GM21528 (cell line): ENCODE results near the gene DOP1B.
A peak's percentile ranks its signal among the peaks of the same experiment; 100 is the strongest.
"Not testable (repeated sequence)": the region's sequence is repeated elsewhere in the genome, so short reads cannot be mapped to it uniquely, and the experiment has no call there.

Experiments used
- ATAC-seq: cut with Tn5 transposase; IDR thresholded peaks from one replicate; pipeline ENCODE4 v1.9.1; 2021; ENCODE audit warnings: mild to moderate bottlenecking, moderate library complexity; ENCODE audit not compliant: unreplicated experiment, low FRiP score

DOP1B gene, protein sequence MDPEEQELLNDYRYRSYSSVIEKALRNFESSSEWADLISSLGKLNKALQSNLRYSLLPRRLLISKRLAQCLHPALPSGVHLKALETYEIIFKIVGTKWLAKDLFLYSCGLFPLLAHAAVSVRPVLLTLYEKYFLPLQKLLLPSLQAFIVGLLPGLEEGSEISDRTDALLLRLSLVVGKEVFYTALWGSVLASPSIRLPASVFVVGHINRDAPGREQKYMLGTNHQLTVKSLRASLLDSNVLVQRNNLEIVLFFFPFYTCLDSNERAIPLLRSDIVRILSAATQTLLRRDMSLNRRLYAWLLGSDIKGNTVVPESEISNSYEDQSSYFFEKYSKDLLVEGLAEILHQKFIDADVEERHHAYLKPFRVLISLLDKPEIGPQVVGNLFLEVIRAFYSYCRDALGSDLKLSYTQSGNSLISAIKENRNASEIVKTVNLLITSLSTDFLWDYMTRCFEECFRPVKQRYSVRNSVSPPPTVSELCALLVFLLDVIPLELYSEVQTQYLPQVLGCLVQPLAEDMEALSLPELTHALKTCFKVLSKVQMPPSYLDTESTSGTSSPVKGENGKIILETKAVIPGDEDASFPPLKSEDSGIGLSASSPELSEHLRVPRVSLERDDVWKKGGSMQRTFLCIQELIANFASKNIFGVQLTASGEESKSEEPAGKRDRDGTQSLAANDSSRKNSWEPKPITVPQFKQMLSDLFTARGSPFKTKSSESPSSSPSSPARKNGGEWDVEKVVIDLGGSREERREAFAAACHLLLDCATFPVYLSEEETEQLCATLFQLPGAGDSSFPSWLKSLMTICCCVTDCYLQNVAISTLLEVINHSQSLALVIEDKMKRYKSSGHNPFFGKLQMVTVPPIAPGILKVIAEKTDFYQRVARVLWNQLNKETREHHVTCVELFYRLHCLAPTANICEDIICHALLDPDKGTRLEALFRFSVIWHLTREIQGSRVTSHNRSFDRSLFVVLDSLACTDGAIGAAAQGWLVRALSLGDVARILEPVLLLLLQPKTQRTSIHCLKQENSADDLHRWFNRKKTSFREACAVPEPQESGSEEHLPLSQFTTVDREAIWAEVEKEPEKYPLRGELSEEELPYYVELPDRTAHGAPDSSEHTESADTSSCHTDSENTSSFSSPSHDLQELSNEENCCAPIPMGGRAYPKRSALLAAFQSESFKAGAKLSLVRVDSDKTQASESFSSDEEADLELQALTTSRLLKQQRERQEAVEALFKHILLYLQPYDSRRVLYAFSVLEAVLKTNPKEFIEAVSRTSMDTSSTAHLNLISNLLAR (N-terminal part only)

DNA sequence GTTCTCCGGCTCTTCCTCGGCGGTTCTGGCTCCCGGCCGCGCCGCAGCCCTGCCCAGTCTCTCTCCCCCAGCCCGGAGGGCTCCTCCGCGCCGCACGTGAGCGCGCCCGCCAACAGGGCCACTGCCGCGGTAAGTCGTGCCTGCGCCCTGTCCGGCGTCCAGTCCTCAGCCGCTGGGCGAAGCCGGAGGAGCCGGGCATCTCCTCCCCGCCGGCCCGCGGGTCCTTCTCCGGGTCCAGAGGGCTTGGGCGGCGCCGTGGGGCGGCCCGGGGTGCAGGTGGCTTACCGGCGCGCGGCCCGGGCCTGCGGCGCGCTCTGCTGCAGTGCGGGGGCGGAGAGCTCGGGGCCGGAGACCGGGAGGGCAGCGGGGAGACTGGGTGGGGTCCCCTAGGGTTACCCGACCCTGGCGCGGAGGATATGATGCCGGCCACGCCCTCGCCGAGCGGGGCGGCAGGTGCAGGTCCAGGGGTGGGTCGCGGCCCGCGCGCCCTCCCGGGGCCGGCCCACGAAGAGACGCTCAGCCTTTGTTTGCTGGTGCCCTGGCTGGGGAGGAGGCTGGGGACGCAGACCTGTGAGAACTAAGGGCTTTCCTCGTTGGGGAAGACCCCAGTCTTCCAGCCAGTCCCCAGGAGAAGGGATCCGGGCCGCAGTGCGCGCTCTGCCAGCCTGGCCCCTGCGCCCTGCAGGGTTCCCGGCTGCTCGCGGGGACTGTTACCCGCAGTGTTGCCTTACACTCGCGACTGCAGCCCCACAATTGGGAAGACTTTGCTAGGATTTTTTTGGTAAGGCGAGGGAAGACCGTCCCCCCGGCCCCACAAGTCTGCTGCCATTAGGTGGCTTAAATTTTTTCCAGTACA lies at the start of gene DOP1B:
Gene DOP1B, plus strand, starts transcription at position 10 of the 856 bp plus-strand sequence. CDS start 7,910 bp downstream, outside the sequence.
- peak; percentile 25 for ATAC-seq

DNA sequence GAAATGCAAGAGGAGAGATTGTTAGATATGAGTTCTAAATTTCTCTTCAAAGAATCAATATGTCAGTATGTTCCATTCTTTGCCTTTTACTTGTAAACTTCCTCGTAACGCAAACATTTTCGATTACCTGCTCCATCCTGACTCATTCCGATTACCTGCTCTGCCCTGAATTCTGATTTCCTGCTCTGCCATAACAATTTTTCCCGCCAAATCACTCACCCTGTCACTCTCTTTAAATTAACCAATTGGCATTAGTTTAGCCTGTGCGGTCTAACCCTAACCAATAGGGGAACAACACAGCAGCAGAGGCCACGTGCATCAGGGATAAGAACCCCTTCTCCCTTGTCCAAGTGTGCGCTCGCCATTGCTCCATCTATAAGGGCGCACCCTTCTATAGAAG lies 46.8 kb upstream of the DOP1B start:
- ATAC-seq: no peak

DNA sequence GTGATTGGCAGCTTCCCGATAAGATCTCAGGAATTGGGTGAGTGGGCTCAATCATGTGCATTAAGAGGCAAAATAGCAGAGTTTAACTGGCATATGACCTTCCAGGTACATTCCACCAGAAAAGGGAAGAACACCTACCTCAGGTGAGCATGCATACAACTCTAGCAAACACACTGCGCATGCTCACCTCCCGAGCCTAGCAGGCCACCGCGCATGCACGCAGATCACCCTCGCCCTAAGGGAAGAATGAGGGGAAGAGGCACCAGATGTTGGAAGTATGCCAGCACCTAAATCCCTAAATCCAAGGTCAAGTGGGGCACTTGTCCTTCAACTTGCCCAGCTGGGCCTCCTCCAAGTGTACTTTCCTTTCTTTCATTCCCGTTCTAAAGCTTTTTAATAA lies 45.4 kb upstream of the DOP1B start:
- no peak for ATAC-seq

DNA sequence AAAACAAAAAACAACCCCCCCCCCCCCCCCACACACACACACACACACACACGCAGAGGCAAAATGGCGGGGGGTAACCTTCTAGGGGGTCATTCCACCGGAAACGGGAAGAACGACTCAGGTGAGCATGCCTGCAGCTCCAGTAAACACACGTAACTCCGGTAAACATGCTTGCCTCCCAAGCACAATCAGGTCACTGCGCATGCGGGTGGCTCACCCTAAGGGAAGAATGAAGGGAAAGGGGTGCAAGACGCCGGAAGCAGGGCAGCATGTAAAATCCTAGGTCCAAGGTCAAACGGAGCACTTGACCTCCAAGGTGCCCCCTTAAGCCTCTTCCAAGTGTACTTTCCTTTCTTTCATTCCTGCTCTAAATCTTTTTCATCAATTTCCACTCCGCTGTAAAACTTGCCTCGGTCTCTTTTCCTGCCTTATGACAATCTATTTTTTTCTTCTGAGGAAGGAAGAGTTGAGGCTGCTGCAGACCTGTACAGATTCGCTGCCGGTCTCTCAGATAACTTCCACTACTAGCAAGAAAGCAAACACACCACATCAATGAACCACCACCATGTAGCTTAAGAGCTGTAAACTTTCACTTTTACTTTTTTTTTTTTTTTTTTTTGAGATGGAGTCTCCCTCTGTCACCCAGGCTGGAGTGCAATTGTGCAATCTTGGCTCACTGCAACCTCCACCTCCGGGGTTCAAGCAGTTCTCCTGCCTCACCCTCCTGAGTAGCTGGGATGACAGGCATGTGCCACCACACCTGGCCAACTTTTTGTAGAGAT lies 42.8 kb upstream of the DOP1B start:
- no peak for ATAC-seq

DNA sequence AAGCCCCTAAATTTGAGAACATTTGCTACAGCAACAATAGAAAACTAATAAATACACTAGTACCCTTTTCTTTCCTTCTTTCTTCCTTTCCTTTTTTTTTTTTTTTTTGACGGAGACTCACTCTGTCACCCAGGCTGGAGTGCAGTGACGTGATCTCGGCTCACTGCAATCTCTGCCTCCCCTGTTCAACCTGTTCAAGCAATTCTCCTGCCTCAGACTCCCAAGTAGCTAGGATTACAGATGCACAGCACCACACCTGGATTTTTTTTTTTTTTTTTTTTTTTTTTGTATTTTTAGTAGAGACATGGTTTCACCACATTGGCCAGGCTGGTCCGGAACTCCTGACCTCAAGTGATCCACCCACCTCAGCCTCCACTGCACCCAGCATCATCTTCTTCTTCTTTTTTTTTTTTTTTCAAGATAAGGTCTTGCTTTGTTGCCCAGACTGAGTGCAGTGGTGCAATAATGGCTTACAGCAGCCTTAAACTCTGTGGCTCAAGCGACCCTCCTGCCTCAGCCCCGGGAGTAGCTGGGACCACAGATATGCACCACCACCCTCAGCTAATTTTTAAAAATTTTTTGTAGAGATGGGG lies 41.4 kb upstream of the DOP1B start:
- ATAC-seq: no peak

DNA sequence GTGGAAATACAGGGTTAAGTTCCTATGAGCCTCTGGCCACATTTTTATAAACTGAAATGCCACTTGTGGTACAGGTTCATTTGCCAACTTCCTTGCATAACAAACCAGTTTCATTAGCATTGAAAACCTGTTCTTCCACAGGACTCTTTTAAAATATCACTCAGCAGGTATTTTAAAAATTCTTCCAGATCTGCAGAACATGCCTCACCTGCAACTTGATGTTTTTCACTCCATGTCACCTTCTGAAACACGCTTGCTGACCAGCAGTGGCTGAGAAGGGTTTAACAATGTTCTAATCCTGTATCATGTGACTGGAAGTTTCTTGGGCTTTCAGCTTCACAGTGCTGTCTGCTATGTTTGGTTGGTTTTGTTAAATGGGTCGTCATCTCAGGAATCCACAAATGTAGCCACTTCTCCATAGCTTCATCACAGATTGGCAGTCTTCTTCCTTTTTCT lies 39.3 kb upstream of the DOP1B start:
- ATAC-seq: no peak

DNA sequence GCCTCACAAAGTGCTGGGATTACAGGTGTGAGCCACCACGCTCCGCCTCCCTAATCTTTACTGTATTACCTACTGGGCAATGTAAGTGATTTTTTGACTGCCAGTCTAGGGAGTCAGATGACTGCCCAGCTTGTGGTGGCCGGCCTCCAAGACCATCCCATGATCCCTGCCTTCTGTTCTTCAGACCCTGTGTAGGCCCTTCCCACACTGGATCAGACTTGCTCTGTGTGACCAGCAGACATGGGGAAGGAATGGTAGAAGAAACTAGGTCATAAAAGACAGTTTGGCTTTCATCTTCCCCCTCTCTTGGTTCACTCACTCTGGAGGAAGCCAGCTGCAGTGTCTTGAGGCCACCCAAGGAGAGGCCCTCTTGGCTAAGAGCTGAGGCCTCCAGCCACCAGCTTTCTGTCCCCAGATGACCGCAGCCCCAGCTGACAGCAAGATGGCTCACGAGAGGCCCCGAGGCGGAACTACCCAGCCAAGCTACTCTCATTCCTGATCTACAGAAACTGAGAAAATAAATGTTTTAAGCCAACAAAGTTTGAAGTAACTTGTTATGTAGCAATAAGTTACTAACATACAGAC lies 36.2 kb upstream of the DOP1B start:
- ATAC-seq: no peak

DNA sequence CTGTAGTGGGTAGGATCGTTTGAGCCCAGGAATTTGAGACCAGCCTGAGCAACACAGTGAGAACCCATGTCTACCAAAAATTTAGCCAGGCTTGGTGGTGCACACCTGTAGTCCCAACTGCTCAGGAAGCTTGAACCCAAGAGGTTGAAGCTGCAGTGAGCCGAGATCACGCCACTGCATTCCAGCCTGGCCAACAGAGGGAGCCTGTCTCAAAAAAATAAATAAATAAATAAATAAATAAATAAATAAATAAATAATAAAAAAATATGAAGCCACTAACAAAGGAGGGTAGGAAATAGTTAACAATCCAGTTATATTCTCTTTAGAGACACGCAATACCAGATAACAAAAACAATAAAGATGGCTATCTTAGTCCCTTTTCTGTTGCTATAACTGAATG lies 33.6 kb upstream of the DOP1B start:
- ATAC-seq: no peak

DNA sequence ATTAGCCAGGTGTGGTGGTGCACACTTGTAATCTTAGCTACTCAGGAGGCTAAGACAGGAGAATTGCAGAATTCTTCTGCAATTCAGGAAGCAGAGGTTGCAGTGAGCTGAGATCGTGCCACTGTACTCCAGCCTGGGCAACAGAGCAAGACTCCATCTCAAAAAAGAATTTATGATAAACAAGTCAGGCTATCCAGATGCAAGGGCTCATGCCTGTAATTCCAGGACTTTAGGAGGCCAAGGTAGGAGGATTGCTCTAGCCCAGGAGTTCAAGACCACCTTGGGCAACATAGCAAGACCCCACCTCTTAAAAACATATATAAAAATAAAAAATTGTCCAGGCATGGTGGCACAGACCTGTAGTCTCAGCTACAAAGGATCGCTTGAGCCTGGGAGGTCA lies 32.2 kb upstream of the DOP1B start:
- no peak for ATAC-seq

DNA sequence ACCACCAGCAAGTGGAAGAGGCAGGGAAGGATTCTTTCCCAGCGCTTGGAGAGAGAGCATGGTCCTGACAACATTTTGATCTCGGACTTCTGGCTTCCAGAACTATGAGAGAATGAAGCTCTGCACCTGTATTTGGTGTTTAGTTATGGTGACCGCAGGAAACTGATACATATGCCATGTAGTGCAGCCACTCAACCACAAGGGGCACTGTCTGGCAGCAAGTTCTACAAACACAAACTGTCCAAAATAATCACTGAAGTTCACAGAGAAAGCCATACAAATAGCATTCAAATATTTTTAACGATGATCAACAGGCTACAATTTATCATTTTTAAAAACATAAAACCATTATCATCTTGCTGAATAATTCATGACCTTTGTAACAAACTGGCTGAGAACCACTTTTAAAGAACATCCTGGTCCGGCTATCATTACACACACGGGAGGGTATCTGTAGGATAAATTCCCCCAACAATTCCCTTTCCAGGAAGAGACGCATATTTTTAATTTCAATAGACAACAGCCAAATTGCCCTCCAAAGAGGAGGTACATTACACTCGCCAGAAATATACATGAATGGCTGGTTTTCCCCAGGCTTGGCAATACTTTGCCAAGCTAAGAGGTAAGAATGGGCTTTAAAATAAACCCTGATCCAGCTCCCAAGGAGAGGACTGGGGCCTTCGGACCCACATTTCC lies 31.0 kb upstream of the DOP1B start:
- no peak for ATAC-seq

DNA sequence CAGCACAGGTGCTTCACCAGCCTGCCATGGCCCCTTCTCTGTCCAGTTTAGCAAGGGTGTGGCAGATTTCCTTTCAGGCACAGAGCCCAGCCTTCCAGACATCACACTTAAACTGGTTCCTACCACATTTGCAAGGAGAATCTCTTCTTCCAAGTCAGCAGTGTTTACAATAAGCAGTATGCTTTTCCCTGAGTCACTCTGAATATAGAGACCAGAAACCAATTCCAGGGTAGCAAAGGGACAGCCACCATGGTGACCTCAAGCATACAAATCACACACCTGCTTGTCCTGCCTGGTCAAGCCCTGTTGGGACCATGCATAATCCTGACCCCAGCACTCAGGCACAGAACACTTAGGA lies 30.4 kb upstream of the DOP1B start:
- ATAC-seq: no peak

DNA sequence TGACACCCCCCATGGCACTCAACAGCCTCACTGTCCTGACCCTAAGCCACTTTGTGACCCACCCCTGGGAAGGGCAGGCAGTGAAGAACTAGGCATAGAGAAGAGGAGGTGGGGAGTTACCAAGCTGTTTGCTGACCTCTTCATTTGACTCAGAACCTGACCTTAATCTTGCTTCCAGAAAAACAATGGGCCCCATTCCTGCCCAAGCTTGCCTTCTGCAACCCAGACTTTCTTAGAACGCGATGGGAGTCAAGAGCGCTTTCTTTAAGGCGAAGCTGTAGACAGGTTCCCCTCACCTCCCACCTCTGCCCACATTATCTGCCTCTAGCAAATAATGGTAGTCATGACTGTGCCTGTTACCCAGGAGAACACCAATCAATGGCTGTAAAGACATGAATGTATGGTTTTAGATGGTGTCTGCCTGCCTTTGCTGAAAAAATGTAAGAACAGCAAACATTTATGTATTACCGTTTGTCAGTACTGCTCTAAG lies 30.0 kb upstream of the DOP1B start:
- ATAC-seq: no peak

DNA sequence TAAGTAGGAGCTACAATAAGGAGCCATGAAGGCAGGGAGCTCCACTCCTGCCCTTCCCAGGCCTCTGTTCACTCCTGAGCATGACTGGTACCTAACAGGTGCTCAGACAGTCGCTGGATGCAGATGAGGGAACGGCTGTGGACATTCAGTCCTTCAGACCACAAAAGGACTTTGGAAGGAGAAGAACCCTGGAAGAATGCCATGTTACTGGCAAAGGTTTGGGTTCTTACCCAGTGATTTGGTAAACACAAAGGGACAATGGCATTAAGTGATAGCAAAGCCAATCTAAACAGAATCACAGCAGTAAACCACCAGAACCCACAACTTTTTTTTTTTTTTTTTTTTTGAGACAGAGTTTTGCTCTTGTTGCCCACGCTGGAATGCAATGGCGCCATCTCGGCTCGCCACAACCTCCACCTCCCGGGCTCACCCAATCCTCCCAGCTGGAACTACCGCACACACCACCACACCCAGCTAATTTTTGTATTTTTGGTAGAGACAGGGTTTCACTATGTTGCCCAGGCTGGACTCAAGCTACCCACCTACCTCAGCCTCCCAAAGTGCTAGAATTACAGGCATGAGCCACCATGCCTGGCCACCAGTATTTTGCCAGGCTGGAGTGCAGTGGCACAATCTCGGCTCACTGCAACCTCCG lies 29.2 kb upstream of the DOP1B start:
- ATAC-seq: no peak

DNA sequence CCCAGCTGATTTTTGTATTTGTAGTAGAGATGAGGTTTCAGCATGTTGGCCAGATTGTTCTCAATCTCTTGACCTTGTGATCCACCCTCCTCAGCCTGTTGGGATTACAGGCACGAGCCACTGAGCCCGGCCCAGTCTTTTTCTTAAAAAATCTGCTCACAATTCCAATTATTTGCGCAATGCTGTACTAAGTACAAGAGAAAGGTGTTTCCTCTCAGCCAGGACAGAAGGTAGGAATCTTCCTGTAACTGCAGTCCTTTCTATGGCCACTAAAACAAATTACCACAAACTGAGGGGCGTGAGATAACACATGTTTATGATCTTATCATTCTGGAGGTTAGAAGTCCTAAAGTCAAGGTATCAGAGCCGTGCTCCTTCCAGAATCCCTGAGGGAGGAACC lies 28.6 kb upstream of the DOP1B start:
- ATAC-seq: no peak

DNA sequence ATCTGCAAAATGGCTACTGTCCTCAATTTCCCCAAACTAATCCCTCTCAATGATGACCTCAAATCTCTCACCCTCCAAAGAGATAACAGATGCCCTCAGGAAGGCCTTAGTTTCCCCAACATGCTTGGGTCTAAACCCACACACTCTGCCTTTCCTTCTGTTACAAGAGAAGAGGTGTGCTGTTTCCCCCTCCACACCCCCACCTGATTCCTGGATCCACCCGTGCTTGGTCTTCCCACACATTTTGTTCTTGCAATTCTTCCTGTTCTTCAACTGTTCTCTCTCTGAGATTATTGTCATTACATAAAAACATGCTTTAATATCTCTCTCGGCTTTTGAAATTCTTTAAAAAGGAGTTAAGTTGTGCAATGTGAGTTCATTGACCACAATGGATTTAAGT lies 27.4 kb upstream of the DOP1B start:
- ATAC-seq: no peak

DNA sequence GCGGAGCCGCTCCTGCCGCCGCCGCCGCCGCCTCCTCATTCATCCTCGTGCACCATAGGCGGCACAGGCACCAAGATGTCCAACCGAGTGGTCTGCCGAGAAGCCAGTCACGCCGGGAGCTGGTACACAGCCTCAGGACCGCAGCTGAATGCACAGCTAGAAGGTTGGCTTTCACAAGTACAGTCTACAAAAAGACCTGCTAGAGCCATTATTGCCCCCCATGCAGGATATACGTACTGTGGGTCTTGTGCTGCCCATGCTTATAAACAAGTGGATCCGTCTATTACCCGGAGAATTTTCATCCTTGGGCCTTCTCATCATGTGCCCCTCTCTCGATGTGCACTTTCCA lies 26.2 kb upstream of the DOP1B start:
- ATAC-seq: not testable (repeated sequence)

DNA sequence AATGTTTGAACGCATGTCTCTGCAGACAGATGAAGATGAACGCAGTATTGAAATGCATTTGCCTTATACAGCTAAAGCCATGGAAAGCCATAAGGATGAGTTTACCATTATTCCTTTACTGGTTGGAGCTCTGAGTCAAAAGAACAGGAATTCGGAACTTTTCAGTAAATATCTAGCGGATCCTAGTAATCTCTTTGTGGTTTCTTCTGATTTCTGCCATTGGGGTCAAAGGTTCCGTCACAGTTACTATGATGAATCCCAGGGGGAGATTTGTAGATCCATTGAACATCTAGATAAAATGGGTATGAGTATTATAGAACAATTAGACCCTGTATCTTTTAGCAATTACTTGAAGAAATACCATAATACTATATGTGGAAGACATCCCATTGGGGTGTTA lies 25.8 kb upstream of the DOP1B start:
- not testable (repeated sequence) for ATAC-seq
